Stomach (tissue), 9 donors: ENCODE measurements around the gene TEX2. TPM values are rescaled to one million over a fixed set of nuclear protein-coding genes. Genes with fewer than 3 reads are reported as not detected.

Source experiments
- DNase-seq, 2 donors: peaks; one replicate each; pipeline versions ENCODE4 v3.0.0 to v3.0.0-alpha.2; 2013 to 2019
- H3K27ac ChIP-seq, 5 donors: fragments of 200-600 bp in 4 of 5; sonication (generic) in 4 of 5; one replicate each; pipeline ENCODE4 v1.5.1; 2013 to 2019; ENCODE audit warnings: mild to moderate bottlenecking in 1 of 5, moderate library complexity in 1 of 5
- H3K27me3 ChIP-seq, 3 donors: fragments of 200-600 bp; sonication (generic); one replicate each; pipeline ENCODE4 v1.5.1; 2017 to 2019; ENCODE audit warnings: mixed run types in 1 of 3
- H3K36me3 ChIP-seq, 4 donors: fragments of 200-600 bp; sonication (generic); 1 replicate in 3 of 4; 2 replicates in 1 of 4; pipeline ENCODE4 v1.5.1; 2016 to 2019
- H3K4me1 ChIP-seq, 4 donors: fragments of 200-600 bp; sonication (generic); one replicate each; pipeline ENCODE4 v1.5.1; 2016 to 2019
- H3K4me3 ChIP-seq, 4 donors: fragments of 200-600 bp; sonication (generic) in 3 of 4; one replicate each; pipeline ENCODE4 v1.5.1; 2016 to 2019; ENCODE audit warnings: mild to moderate bottlenecking in 1 of 4
- H3K9me3 ChIP-seq, 4 donors: fragments of 200-600 bp; sonication (generic); one replicate each; pipeline ENCODE4 v1.5.1; 2016 to 2019
- EP300 ChIP-seq: sonication (generic); formaldehyde crosslinking; IDR thresholded peaks from one replicate; pipeline ENCODE4 v1.6.1; 2017; ENCODE audit warnings: antibody characterized with exemption
- POLR2A ChIP-seq, 4 donors: fragments of 450-650 bp; IDR thresholded peaks; one replicate each; pipeline ENCODE4 v1.6.1; 2016; ENCODE audit warnings: antibody characterized with exemption in 4 of 4, control low read depth in 2 of 4, mild to moderate bottlenecking in 1 of 4, moderate library complexity in 1 of 4
- POLR2AphosphoS5 ChIP-seq, 3 donors: sonication (generic); formaldehyde crosslinking; IDR thresholded peaks; one replicate each; pipeline ENCODE4 v1.6.1; 2016; ENCODE audit warnings: antibody characterized with exemption in 3 of 3
- WGBS, 5 donors: extraction: QIAGEN DNeasy Blood & Tissue Kit in 3 of 5; methylation state at CpG; one replicate each; pipeline versions ENCODE4 v1.1.5 to v1.1.7; 2013 to 2018; 5-methylcytosine and 5-hydroxymethylcytosine counted together
- intact Hi-C: fragments of 100-400 bp; cut with DNase I; formaldehyde crosslinking; loops from one replicate; pipeline ENCODE4 v1.15.1; 2023; ENCODE audit warnings: low total_unique reads
- polyA plus RNA-seq, 3 donors: library from polyadenylated mRNA; stranded (reverse); fragments of 200-250 nt; gene quantifications; one replicate each; pipeline ENCODE4 v1.2.3, GENCODE V29; 2013
- total RNA-seq, 5 donors: library from RNA; depleted of rRNA; stranded (reverse); fragments of >200 nt; gene quantifications; one replicate each; pipeline versions ENCODE4 v1.1.0 to v1.2.3, GENCODE V29; 2014 to 2016
- TF ChIP-seq, protein P1 (sequence below), 7 experiments: fragments of 450-650 bp in 4 of 7; fragments of 200-600 bp in 3 of 7; sonication (generic) in 3 of 7; IDR thresholded peaks; one replicate each; pipeline ENCODE4 v1.5.1; 2016 to 2019; ENCODE audit warnings: antibody characterized with exemption in 7 of 7, control low read depth in 2 of 7, mild to moderate bottlenecking in 1 of 7
- donor health status: healthy with polysubstance abuse.
- donor health status: Bipolar disorder and iron deficiency.
- donor health status: healthy.

Gene TEX2
- total and polyA plus RNA-seq, 8 donors = 5.8 to 50.6 (median 26.1) TPM

DNA sequence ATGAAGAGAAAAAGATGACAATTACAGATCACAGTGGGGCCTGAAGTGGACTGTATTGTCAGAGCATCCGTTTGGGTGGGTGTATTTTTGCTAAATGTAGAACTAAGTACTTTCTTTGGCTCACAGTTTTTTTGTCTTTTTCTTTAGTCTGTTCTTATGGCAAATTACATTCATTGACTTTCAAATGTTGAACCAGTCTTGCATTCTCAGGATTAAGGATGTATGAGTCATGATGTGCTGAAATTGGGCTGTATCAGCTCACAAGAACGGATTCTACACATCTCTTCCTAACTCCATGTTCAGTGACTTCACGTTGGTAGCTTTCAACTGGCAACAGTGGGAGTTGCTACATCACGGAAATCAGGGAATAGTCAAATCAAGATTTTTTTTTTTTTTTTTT, 66.5 kb downstream of the TEX2 start:
- H3K27ac ChIP-seq = no peak overlapping the region
- intact Hi-C loops = no loop called here
- H3K27me3 ChIP-seq = no peaks in the 10 kb centered on the region
- 79 to 94% (median 88%) methylated on average over 4 of the region's 4 CpGs for WGBS, 5 donors
- H3K36me3 ChIP-seq = peaks cover 0 to 28% (median 23%) of the 10 kb centered on the region in 4 donors
- TF ChIP-seq POLR2A (IDR thresholded peaks at IDR 0.05) (no peak), EP300 (no peak), POLR2AphosphoS5 (IDR thresholded peaks at IDR 0.05) (no peak)
- TF ChIP-seq, protein P1, sequence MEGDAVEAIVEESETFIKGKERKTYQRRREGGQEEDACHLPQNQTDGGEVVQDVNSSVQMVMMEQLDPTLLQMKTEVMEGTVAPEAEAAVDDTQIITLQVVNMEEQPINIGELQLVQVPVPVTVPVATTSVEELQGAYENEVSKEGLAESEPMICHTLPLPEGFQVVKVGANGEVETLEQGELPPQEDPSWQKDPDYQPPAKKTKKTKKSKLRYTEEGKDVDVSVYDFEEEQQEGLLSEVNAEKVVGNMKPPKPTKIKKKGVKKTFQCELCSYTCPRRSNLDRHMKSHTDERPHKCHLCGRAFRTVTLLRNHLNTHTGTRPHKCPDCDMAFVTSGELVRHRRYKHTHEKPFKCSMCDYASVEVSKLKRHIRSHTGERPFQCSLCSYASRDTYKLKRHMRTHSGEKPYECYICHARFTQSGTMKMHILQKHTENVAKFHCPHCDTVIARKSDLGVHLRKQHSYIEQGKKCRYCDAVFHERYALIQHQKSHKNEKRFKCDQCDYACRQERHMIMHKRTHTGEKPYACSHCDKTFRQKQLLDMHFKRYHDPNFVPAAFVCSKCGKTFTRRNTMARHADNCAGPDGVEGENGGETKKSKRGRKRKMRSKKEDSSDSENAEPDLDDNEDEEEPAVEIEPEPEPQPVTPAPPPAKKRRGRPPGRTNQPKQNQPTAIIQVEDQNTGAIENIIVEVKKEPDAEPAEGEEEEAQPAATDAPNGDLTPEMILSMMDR (IDR thresholded peaks at IDR 0.05) = no peak
- DNase-seq = no peak
- peaks cover 6 to 16% (median 12%) of the 10 kb centered on the region in 4 donors for H3K4me1 ChIP-seq
- H3K4me3 ChIP-seq = no peak overlapping the region
- H3K9me3 ChIP-seq = peaks cover 0 to 7% (median 3%) of the 10 kb centered on the region in 4 donors

DNA sequence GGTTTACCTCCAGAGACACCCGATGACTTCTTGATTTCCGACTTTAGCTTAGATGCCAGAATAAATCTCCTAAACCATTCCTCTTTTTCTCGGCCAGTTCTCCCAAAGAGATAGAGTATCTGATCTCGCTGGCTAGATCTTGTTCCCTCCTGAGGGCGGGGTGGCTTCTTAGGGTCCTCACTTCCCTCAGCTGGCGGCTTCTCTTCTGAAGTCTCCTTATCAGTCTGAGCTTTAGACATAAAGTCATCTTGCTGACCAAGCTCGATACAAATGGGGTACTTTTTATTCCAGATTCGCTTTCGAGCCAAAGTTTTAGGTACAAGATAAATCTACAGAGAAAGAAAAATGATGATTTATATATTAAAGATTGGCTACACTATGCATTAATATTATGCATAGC, 69.5 kb downstream of the TEX2 start:
- DNase-seq = no peak
- Histone ChIP-seq H3K27ac (no peak overlapping the region), H3K4me3 (no peak overlapping the region), H3K4me1 (no peaks in the 10 kb centered on the region), H3K27me3 (no peaks in the 10 kb centered on the region), H3K9me3 (peaks cover 0 to 7% (median 3%) of the 10 kb centered on the region in 4 donors), H3K36me3 (peaks cover 0 to 36% (median 29%) of the 10 kb centered on the region in 4 donors)
- TF ChIP-seq POLR2AphosphoS5 (IDR thresholded peaks at IDR 0.05) (no peak), POLR2A (IDR thresholded peaks at IDR 0.05) (no peak), EP300 (no peak)
- TF ChIP-seq, protein P1 (IDR thresholded peaks at IDR 0.05) = no peak
- intact Hi-C loops = no loop called here
- WGBS, 5 donors = 85 to 95% (median 93%) methylated on average over 9 of the region's 9 CpGs

DNA sequence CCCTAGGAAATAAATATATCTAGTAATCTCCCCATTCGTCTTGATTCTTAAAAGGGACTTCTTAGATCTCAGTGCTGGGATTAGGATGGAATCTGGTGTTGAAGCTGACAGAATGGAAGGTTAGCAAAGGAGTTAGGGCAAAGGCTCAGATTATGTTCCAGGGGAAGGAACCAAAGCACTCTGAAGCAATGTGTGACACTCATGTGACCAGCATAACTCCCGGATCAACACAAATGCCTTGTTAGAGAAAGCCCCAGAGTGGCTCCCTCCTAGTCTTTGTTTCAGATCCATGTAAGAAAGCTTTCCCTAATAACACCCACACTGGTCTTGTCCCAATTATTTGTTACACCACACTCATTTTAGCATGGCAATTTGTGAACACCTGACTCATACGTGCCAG, 70.5 kb downstream of the TEX2 start:
- Histone ChIP-seq H3K4me1 (no peaks in the 10 kb centered on the region), H3K9me3 (peaks cover 0 to 6% (median 2%) of the 10 kb centered on the region in 4 donors), H3K27me3 (no peaks in the 10 kb centered on the region), H3K4me3 (no peak overlapping the region), H3K27ac (no peak overlapping the region), H3K36me3 (peaks cover 0 to 42% (median 38%) of the 10 kb centered on the region in 4 donors)
- TF ChIP-seq, protein P1 (IDR thresholded peaks at IDR 0.05) = no peak
- TF ChIP-seq EP300 (no peak), POLR2AphosphoS5 (IDR thresholded peaks at IDR 0.05) (no peak), POLR2A (IDR thresholded peaks at IDR 0.05) (no peak)
- WGBS, 5 donors = 54 to 80% (median 59%) methylated on average over 3 of the region's 3 CpGs
- intact Hi-C loops = no loop called here
- no peak for DNase-seq

DNA sequence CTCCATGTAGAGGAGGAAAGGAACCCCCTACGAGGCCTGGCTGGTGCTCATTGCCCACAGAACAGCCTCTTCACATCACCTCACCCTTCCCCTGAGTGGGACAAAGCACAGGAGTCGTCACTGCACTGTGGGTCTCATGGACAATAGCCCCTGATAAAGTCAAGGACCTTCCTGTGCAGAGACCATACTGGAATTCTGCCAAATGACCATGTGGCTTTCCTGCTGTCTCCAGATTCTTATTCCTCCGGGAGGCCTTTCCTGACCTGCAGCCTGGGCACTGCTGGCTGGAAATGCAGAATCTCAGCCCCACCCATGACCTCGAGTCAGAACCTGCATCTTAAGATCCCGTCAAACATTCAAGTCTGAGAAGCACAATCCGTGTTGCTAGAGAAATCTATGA, 72.6 kb downstream of the TEX2 start:
- DNase-seq = peak in 1 of 2 donors; percentile 43
- Histone ChIP-seq H3K27me3 (no peaks in the 10 kb centered on the region), H3K4me3 (no peak overlapping the region), H3K9me3 (no peaks in the 10 kb centered on the region), H3K4me1 (peaks cover 0 to 5% (median 0%) of the 10 kb centered on the region in 4 donors), H3K27ac (no peak overlapping the region), H3K36me3 (peaks cover 7 to 58% (median 54%) of the 10 kb centered on the region in 4 donors)
- TF ChIP-seq EP300 = no peak
- TF ChIP-seq POLR2A (IDR thresholded peaks at IDR 0.05) = no peak
- TF ChIP-seq, protein P1 (IDR thresholded peaks at IDR 0.05) = no peak
- TF ChIP-seq POLR2AphosphoS5 (IDR thresholded peaks at IDR 0.05) = no peak
- WGBS, 5 donors = 56 to 69% (median 60%) methylated on average over 6 of the region's 6 CpGs
- intact Hi-C loops = no loop called here
